HG02852 (cell line): ENCODE measurements around the gene UTF1.

Experiments used
- ATAC-seq: cut with Tn5 transposase; IDR thresholded peaks from one replicate; pipeline ENCODE4 v1.9.1; 2021; ENCODE audit warnings: mild to moderate bottlenecking, moderate library complexity; ENCODE audit not compliant: unreplicated experiment

Gene UTF1

GRCh38 chr10:133242611-133243356 lies 12.8 kb downstream of the UTF1 start:
- no peak for ATAC-seq

- no peak for ATAC-seq
These were observed 13.6 kb downstream of the UTF1 start for GRCh38 chr10:133243593-133243992.

GRCh38 chr10:133245439-133246235 lies 15.6 kb downstream of the UTF1 start:
- no peak for ATAC-seq

- no peak for ATAC-seq
These were observed 16.2 kb downstream of the UTF1 start for GRCh38 chr10:133246236-133246626.

GRCh38 chr10:133247681-133248333 lies 17.8 kb downstream of the UTF1 start:
- no peak for ATAC-seq

- ATAC-seq = no peak
These were observed 18.3 kb downstream of the UTF1 start for GRCh38 chr10:133248334-133248715.

- no peak for ATAC-seq
These were observed 19.2 kb downstream of the UTF1 start for GRCh38 chr10:133249094-133249780.

- ATAC-seq = no peak
These were observed 20.1 kb downstream of the UTF1 start for GRCh38 chr10:133249975-133250754.

- no peak for ATAC-seq
These were observed 21.6 kb downstream of the UTF1 start for GRCh38 chr10:133251388-133252222.

- no peak for ATAC-seq
These were observed 22.2 kb downstream of the UTF1 start for GRCh38 chr10:133252223-133252552.

- ATAC-seq = no peak
These were observed 23.4 kb downstream of the UTF1 start for GRCh38 chr10:133253361-133253955.

GRCh38 chr10:133254421-133255120 lies 24.6 kb downstream of the UTF1 start:
- ATAC-seq = no peak

- ATAC-seq = no peak
These were observed 25.3 kb downstream of the UTF1 start for GRCh38 chr10:133255323-133255722.

GRCh38 chr10:133257489-133258065 lies 27.6 kb downstream of the UTF1 start:
- no peak for ATAC-seq

GRCh38 chr10:133258066-133258817 lies 28.2 kb downstream of the UTF1 start:
- no peak for ATAC-seq

- no peak for ATAC-seq
These were observed 29.0 kb downstream of the UTF1 start for GRCh38 chr10:133258818-133259601.

GRCh38 chr10:133259602-133259989 lies 29.6 kb downstream of the UTF1 start:
- ATAC-seq = no peak
